Epithelial cell of prostate (primary cell): Measurements from ENCODE around the gene HOXA11.
A peak's percentile ranks its signal among the peaks of the same experiment; 100 is the strongest.

Experiments
- DNase-seq: peaks from one replicate; pipeline ENCODE4 v3.0.0-alpha.2; 2011; ENCODE audit warnings: low read depth, low spot score
- H3K27ac ChIP-seq: fragments of 450-650 bp; 2 replicates; pipeline ENCODE4 v1.5.1; 2017; ENCODE audit warnings: mild to moderate bottlenecking

Gene HOXA11

GRCh38 chr7:27161214-27161720 is 23.8 kb downstream of the HOXA11 start:
- peak overlapping the region; percentile 93 for H3K27ac ChIP-seq
- DNase-seq, result no peak

- DNase-seq, result no peak
- H3K27ac ChIP-seq, result peak overlapping the region; percentile 93
These were observed 24.4 kb downstream of the HOXA11 start for GRCh38 chr7:27160546-27161213.

- DNase-seq, result no peak
- peak overlapping the region; percentile 93 for H3K27ac ChIP-seq
These were observed 24.9 kb downstream of the HOXA11 start for GRCh38 chr7:27160145-27160545.

GRCh38 chr7:27159266-27160144 is 25.5 kb downstream of the HOXA11 start:
- H3K27ac ChIP-seq, result peak overlapping the region; percentile 93
- no peak for DNase-seq

GRCh38 chr7:27158436-27159265 is 26.4 kb downstream of the HOXA11 start:
- peak overlapping the region; percentile 93 for H3K27ac ChIP-seq
- no peak for DNase-seq

GRCh38 chr7:27157702-27158431 is 27.2 kb downstream of the HOXA11 start:
- no peak for DNase-seq

GRCh38 chr7:27156916-27157701 is 27.9 kb downstream of the HOXA11 start:
- DNase-seq, result no peak
- H3K27ac ChIP-seq, result peak overlapping the region; percentile 93

More at GRCh38 chr7:27157702-27158431, 27.2 kb downstream of the HOXA11 start:
- peak overlapping the region; percentile 93 for H3K27ac ChIP-seq

GRCh38 chr7:27156508-27156898 is 28.5 kb downstream of the HOXA11 start, which contains the start of gene HOXA7:
TSS of gene HOXA7 (minus strand) at chr7:27156675. CDS start at chr7:27156545, 130 bp downstream.
- no peak for DNase-seq
- peak within 1 kb of the TSS; percentile 93 for H3K27ac ChIP-seq

- peak overlapping the region; percentile 93 for H3K27ac ChIP-seq
These were observed 29.1 kb downstream of the HOXA11 start for GRCh38 chr7:27155816-27156507.

GRCh38 chr7:27154901-27155815 is 29.9 kb downstream of the HOXA11 start:
- DNase-seq, result no peak
- peak overlapping the region; percentile 93 for H3K27ac ChIP-seq

More at GRCh38 chr7:27155816-27156507, 29.1 kb downstream of the HOXA11 start:
- DNase-seq, result no peak

GRCh38 chr7:27154369-27154768 is 30.7 kb downstream of the HOXA11 start:
- peak overlapping the region; percentile 93 for H3K27ac ChIP-seq
- DNase-seq, result no peak

- H3K27ac ChIP-seq, result no peak overlapping the region
- DNase-seq, result no peak
These were observed 31.5 kb downstream of the HOXA11 start for GRCh38 chr7:27153526-27153925.

GRCh38 chr7:27152816-27153442 is 32.1 kb downstream of the HOXA11 start:
- peak overlapping the region; percentile 79 for H3K27ac ChIP-seq
- DNase-seq, result no peak

GRCh38 chr7:27151931-27152815 is 32.9 kb downstream of the HOXA11 start, which contains the start of gene HOXA3:
TSS of gene HOXA3 (minus strand) at chr7:27152583. CDS start at chr7:27110640, 41,943 bp downstream.
- H3K27ac ChIP-seq, result peak within 1 kb of the TSS; percentile 79
- no peak for DNase-seq

GRCh38 chr7:27151341-27151930 is 33.6 kb downstream of the HOXA11 start:
- DNase-seq, result no peak
- peak overlapping the region; percentile 79 for H3K27ac ChIP-seq
